Bone marrow (tissue), 2 donors: ENCODE results near the gene ZNF281.
"Not testable (repeated sequence)": the region's sequence is repeated elsewhere in the genome, so short reads cannot be mapped to it uniquely, and the experiment has no call there.

ENCODE experiments used
- DNase-seq, 2 donors: peaks; one replicate each; lab custom pipeline; 2025; lab: John Stamatoyannopoulos, UW

The ZNF281 gene

DNA sequence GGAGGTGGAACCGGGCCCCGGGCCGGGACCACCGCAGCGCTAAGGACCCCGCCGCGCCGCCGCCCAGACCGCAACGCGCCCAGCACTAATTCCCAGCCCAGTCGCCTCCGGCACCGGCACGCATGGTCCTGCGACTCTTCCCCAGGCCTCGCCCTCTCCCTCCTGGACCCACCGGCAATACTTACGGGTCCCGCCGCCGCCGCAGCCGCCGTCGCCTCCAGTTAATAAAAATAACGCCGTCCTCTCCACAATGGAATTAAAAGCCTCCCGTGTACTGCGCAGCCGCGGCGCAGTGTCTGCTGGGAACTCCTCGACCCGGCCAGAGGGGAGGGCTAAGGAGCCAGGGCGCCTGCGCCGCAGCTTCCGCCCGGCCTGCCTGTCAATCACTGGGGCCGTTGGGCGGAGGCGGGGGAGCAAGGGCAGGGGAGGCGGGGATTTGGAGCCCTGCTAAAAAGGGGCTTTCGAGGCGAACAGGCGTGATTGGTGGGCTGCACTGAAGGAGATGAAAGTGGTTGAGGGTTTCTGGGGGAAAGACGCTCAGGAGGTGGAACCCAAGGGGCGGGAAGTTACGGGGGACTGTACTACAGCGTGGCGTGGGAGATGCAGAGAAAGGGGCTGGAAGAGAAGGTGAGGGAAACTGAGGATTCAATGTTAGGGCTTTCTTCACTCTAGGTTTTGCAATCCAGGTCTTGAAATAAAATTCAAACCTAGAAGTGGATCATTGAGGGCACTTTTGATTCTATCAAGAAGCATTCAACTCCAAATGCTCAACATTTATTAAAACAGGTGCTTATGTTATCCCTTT is at the start of gene ZNF281:
Gene ZNF281, minus strand, starts transcription at position 276 of the 805 bp plus-strand sequence. CDS start 331 bp downstream, outside the sequence.
- peak; percentile 77 to 89 for DNase-seq

- DNase-seq, result no peak
These were observed 48.9 kb upstream of the ZNF281 start for GRCh38 chr1:200458780-200459179.

- no peak for DNase-seq
These were observed 48.0 kb upstream of the ZNF281 start for GRCh38 chr1:200457810-200458209.

DNA sequence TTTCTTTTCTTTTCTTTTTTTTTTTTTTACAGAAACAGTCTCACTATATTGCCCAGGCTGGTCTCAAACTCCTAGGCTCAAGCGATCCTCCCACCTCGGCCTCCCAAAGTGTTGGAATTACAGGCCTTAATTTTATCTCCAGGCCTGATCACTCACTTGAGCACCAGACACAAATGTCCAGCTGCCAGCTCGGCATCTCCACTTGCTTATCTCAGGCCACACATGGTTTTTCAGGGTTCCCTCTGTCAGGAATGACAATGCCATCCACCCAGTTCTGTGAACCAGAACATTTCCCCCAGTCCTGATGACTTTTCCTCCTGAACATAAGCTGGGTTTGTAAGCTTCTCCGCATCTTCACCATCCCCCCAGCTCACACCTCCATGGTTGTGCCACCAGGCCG is 44.6 kb upstream of the ZNF281 start:
- no peak for DNase-seq

DNA sequence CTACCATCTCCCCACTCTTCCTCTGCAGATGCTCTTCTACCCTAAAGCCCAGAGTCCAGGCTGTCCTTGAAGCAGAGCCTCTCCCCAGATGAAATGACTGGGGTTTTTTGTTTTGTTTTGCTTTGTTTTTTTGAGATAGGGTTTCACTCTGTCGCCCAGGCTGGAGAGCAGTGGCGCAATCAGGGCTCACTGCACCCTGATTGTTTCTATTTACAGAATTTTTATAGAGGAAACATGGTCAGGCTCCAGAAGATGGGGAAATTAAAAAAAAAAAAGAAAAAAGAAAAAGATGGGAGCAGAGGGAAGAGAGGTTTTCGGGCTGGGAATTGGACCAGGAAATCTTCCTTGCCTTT is 43.7 kb upstream of the ZNF281 start:
- DNase-seq, result no peak

GRCh38 chr1:200452850-200453552 is 43.2 kb upstream of the ZNF281 start:
- no peak for DNase-seq

DNA sequence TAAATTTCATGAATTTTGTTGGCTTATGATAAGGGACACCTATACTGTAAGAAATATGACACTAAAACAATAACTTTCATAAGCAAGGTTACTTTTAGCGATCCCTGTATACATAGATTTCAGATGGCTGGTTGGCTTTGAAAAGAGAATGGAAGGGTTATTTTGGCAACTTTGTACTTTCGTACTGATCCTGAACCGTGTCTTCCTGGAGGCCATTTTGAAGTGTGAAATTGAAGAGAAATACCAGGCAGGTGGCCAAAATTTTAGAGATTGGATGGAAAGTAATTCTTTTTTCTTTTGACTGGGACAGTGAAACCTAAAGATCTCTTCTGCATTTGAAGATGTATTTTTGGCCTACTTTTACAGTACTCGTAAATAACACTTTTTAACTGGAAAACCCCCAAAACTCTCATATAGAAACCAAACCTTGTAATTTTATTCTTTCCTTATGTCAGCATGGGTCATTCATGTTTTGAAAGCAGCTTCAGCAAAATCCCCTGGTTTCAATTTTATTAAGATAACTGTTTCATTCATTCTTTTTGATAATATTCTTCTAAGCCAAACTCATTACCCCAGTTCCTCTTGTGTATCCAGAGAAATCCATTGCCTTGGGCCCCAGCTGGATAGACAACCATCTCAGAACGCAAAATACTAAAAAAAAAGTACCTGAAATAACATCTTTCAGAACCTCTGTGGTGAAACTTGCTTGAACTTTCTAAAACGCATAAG is 38.4 kb upstream of the ZNF281 start:
- DNase-seq, result no peak

- no peak for DNase-seq
These were observed 35.4 kb upstream of the ZNF281 start for GRCh38 chr1:200445213-200445612.

DNA sequence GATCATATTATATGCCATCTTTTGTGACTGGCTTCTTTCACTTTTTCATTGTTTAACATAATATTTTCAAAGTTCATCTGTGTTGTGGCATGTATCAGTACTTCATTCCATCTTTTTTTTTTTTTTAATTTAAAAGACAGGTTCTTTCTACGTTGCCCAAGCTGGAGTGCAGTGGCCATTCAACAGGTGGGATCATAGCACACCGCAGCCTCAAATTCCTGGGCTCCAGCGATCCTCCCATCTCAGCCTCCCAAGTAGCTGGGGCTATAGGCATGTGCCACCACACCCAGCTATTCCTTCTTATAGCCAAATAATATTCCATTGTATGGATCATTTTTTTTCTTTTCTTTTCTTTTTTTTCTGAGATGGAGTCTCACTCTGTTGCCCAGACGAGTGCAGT is 34.6 kb upstream of the ZNF281 start:
- DNase-seq, result no peak

- DNase-seq, result no peak
These were observed 34.0 kb upstream of the ZNF281 start for GRCh38 chr1:200443860-200444259.

DNA sequence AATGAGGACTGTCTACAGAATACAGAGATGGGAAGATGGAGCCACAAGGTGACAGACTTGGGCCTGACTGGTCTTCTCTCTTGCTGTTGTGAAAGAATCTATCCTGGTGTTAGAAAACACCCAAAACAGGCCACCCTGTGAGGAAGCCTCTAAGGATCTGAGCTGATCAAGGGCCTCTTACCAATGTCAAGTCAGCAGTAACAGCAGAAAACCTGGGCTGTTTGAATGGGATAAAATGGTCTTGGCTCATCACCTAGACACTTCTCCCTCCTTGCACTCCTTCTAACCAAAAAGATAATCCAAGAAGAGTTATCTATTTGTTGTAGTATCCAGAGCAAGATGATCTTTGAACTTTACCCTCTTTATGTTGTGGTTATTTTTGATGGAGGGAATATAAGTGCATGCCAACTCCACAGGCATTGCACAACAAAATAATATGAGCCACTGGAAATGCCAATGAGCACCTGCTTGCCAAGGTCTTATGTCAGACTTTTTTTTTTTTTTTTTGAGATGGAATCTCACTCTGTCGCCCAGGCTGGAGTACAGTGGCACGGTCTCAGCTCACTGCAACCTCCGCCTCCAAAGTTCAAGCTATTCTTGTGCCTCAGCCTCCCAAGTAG is 32.8 kb upstream of the ZNF281 start:
- DNase-seq, result no peak

DNA sequence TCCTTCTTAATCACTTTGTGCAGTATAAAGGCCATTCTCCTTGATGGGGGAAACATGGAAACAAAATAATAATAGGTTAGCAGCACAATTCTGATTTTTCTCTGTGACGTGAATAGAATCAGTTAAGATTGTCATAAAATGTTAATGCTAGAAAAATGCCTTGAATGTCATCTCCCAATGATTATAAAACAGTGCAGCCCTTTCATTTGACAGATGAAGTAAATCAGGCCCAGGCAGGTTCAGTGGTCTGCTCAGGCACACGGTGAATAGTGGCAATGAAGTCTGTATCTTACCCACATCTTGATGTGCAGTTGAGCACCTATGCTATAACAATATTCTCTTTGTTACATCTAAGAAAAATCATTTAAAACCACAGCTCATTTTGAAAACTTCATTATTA is 32.2 kb upstream of the ZNF281 start:
- no peak for DNase-seq

GRCh38 chr1:200438911-200439310 is 29.1 kb upstream of the ZNF281 start:
- DNase-seq, result no peak

DNA sequence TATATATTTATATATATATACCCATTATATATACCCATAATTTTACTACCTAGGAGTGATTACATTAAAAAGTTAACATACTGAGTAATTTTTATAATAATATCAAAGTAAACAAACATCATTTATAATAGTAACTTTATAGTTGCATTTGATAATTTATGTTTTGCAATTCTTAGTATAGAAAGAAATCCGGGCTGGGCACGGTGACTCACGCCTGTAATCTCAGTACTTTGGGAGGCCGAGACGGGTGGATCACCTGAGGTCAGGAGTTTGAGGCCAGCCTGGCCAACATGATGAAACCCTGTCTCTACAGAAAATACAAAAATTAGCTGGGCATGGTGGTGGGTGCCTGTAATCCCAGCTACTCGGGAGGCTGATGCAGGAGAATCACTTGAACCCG is 28.6 kb upstream of the ZNF281 start:
- DNase-seq, result not testable (repeated sequence)

DNA sequence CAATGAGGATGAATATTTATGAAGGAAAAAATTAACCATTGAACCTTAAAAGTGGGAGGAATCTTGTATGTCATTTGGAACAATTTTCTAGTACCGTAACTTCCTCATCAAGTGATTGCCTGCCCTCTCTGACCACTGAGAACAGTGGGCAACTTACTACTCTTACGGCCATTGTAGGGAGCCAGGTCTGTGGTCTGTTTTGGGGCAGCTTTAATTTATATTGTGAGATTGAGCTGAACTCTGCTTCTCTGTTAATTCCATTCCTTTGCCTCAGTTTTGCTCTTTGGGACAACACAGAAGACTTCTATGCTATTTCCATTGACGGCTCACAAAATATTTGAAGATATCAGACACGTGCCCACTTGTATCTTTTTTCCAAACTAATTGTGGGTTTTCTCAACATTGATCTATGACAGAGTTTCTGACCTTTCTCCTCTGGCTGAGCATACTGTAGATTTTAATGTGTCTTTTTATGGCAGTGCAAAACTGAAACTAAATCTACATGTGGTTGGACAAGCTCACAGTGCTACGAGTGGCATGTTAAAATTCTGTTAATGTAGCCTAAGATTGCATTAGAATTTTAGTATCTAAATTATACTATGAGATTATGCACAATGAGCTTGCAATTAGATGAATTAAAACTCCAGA is 27.8 kb upstream of the ZNF281 start:
- peak in 1 of 2 donors; percentile 36 for DNase-seq

- no peak for DNase-seq
These were observed 27.3 kb upstream of the ZNF281 start for GRCh38 chr1:200437088-200437487.

DNA sequence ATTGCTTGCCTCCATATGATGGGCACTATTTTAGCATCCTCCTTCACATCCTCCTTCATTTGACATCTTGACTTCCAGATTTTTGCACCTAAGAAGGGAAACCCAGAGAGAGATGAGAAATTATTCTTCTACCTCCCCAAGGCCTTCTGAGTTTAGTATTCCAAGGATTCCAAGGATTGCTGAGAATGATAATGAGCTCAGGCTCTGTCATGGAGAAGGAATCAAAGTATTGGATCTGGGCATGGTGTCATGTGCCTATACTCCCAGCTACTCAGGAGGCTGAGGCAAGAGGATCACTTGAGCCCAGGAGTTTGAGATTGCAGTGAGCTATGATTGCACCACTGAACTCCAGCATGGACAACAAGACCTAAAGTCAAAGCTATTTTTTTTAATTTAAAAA is 26.6 kb upstream of the ZNF281 start:
- no peak for DNase-seq

DNA sequence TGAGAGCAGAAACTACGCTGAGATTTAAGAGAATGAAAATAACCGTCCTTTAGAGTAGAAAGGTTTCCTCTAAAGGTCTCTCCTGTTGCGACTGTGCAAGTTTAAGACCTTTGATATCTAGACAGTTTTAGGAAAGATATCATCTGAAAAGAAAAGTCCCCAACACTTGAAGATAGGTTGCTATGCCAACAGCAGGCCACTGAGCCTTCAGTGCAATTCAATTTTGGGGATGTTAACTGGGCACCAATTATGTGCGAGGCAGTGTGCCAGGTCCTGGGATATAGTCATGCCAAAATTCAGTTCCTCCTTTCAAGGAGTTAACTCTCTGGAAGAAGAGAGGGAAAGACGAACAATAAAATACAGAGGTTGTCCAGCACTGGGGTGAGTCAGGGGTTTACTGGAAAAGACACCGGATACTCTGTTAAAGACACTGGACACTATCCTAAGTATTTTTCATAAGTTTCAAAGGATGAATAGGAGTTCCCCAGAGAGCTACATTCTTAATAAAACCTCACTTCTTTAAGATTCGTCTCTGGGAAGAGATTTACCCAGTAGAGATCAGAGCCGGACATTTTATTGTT is 25.5 kb upstream of the ZNF281 start:
- no peak for DNase-seq

DNA sequence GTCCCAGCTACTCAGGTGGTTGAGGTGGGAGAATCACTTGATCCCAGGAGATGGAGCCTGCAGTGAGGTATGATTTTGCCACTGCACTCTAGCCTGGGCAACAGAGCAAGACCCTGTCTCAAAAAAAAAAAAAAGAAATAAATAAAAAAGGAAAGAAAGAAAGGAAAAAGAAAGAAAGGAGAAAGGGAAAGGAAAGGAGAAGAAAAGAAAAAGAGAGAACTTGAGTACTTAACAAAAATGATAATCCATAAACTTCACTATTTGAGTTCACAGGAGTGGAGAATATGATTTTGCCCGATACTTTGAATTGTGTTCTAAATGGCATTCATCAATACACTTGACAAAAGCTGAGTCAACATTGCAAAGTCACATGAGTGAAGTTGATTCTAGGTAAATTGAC is 23.8 kb upstream of the ZNF281 start:
- DNase-seq, result no peak

- no peak for DNase-seq
These were observed 22.8 kb upstream of the ZNF281 start for GRCh38 chr1:200432586-200432985.

GRCh38 chr1:200429221-200429751 is 19.4 kb upstream of the ZNF281 start:
- no peak for DNase-seq
